ENCODE results near the gene UBE2J2. TPM values are rescaled to one million over a fixed set of nuclear protein-coding genes. Genes with fewer than 3 reads are reported as not detected.

The UBE2J2 gene
- total RNA-seq, 1 experiment from 2014 or later: 182 TPM

DNA sequence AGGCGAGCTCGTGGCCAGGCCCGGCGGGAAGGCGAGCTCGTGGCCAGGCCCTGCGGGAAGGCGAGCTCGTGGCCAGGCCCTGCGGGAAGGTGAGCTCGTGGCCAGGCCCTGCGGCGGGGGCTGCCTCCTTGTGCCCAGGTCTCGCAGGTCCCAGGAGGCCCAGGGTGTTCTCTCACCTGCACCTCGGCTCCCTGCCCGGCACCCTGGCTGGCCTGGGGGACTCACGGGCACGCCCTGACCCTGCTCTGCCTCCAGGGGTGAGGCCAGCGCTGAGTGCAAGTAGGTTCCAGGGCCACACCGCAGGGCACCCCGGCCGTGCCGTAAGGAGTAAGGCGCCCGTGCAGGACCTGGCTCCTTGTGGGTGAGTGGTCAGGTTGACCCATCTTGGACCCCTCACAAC is 46.3 kb downstream of the UBE2J2 start:
- Histone ChIP-seq H3K4me3 (ENCODE audit: low read length) (no peak overlapping the region), H3K27ac (ENCODE audit: low read length) (no peak overlapping the region), H2AFZ (ENCODE audit: low read length) (no peak overlapping the region), H3K27me3 (ENCODE audit: low read length) (no peaks in the 10 kb centered on the region), H3K9me2 (replicated peaks; ENCODE audit: low read length) (no peaks in the 10 kb centered on the region), H3K4me1 (ENCODE audit: insufficient read depth, low read length) (peaks cover 10% of the 10 kb centered on the region), H3K9ac (ENCODE audit: low read length) (no peak overlapping the region), H3K9me3 (ENCODE audit: low read length) (no peaks in the 10 kb centered on the region), H3K79me2 (ENCODE audit: low read length) (peaks cover 73% of the 10 kb centered on the region), H3F3A (ENCODE audit: low read length, unreplicated experiment) (no peaks in the 10 kb centered on the region), H4K20me1 (ENCODE audit: low read length) (peaks cover 18% of the 10 kb centered on the region), H3K36me3 (ENCODE audit: low read depth, low read length) (peaks cover 46% of the 10 kb centered on the region), H3K4me2 (ENCODE audit: low read length) (no peak overlapping the region)
- TF ChIP-seq CTCF (conservative IDR thresholded peaks at IDR 0.05; ENCODE audit: low read depth, low read length): no peak
- no peak for TF ChIP-seq EZH2phosphoT487 (IDR thresholded peaks at IDR 0.05; ENCODE audit: borderline replicate concordance, low read length)
- TF ChIP-seq EZH2 (IDR thresholded peaks at IDR 0.05; ENCODE audit: low read length, unreplicated experiment): no peak
- ChIA-PET CTCF (no interaction called here), POLR2A (ENCODE audit: unreplicated experiment) (no interaction called here)
- no peak for ATAC-seq
- DNase-seq: no peak
- intact Hi-C loops (cut with micrococcal nuclease): no loop called here
- BruUV-seq (replicated peaks): no TSS peak

- Histone ChIP-seq H2AFZ (ENCODE audit: low read length) (no peak overlapping the region), H3K27me3 (ENCODE audit: low read length) (no peaks in the 10 kb centered on the region), H4K20me1 (ENCODE audit: low read length) (peaks cover 18% of the 10 kb centered on the region), H3K9me2 (replicated peaks; ENCODE audit: low read length) (no peaks in the 10 kb centered on the region), H3K4me2 (ENCODE audit: low read length) (no peak overlapping the region), H3F3A (ENCODE audit: low read length, unreplicated experiment) (no peaks in the 10 kb centered on the region), H3K4me1 (ENCODE audit: insufficient read depth, low read length) (peaks cover 10% of the 10 kb centered on the region), H3K4me3 (ENCODE audit: low read length) (no peak overlapping the region), H3K9me3 (ENCODE audit: low read length) (no peaks in the 10 kb centered on the region), H3K9ac (ENCODE audit: low read length) (no peak overlapping the region), H3K36me3 (ENCODE audit: low read depth, low read length) (peaks cover 51% of the 10 kb centered on the region), H3K79me2 (ENCODE audit: low read length) (peaks cover 72% of the 10 kb centered on the region), H3K27ac (ENCODE audit: low read length) (no peak overlapping the region)
- BruUV-seq (replicated peaks): no TSS peak
- no peak for ATAC-seq
- no peak for DNase-seq
- POLR2A ChIA-PET (ENCODE audit: unreplicated experiment): no interaction called here
- intact Hi-C loops (cut with micrococcal nuclease): no loop called here
- no peak for TF ChIP-seq CTCF (conservative IDR thresholded peaks at IDR 0.05; ENCODE audit: low read depth, low read length)
- CTCF ChIA-PET: no interaction called here
Measured at GRCh38 chr1:1226566-1227362, 46.9 kb downstream of the UBE2J2 start.

GRCh38 chr1:1225913-1226312 is 47.7 kb downstream of the UBE2J2 start:
- no peak overlapping the region for H3K27ac ChIP-seq (ENCODE audit: low read length)
- peaks cover 10% of the 10 kb centered on the region for H3K4me1 ChIP-seq (ENCODE audit: insufficient read depth, low read length)
- TF ChIP-seq CTCF (conservative IDR thresholded peaks at IDR 0.05; ENCODE audit: low read depth, low read length): no peak
- TF ChIP-seq EZH2 (IDR thresholded peaks at IDR 0.05; ENCODE audit: low read length, unreplicated experiment): no peak
- TF ChIP-seq EZH2phosphoT487 (IDR thresholded peaks at IDR 0.05; ENCODE audit: borderline replicate concordance, low read length): no peak
- H3F3A ChIP-seq (ENCODE audit: low read length, unreplicated experiment): no peaks in the 10 kb centered on the region
- H3K79me2 ChIP-seq (ENCODE audit: low read length): peaks cover 64% of the 10 kb centered on the region
- no peaks in the 10 kb centered on the region for H3K9me3 ChIP-seq (ENCODE audit: low read length)
- no TSS peak for BruUV-seq (replicated peaks)
- no peaks in the 10 kb centered on the region for H3K27me3 ChIP-seq (ENCODE audit: low read length)
- H3K9ac ChIP-seq (ENCODE audit: low read length): no peak overlapping the region
- H3K4me3 ChIP-seq (ENCODE audit: low read length): no peak overlapping the region
- no peak overlapping the region for H2AFZ ChIP-seq (ENCODE audit: low read length)
- intact Hi-C loops (cut with micrococcal nuclease): no loop called here
- H3K4me2 ChIP-seq (ENCODE audit: low read length): no peak overlapping the region
- ATAC-seq (no peak), DNase-seq (no peak)
- CTCF ChIA-PET: no interaction called here
- POLR2A ChIA-PET (ENCODE audit: unreplicated experiment): no interaction called here
- peaks cover 18% of the 10 kb centered on the region for H4K20me1 ChIP-seq (ENCODE audit: low read length)
- H3K36me3 ChIP-seq (ENCODE audit: low read depth, low read length): peaks cover 57% of the 10 kb centered on the region
- no peaks in the 10 kb centered on the region for H3K9me2 ChIP-seq (replicated peaks; ENCODE audit: low read length)

Measured in PC-3 (cell line).